Ectodermal cell (in vitro differentiated cells): ENCODE results near the gene ACER3.

ENCODE experiments used
- H3K27ac ChIP-seq: 2 replicates; pipeline ENCODE4 v1.7.0; 2013; ENCODE audit warnings: mild to moderate bottlenecking, low read depth, low read length; ENCODE audit not compliant: insufficient read depth, poor library complexity, severe bottlenecking
- H3K27me3 ChIP-seq: 2 replicates; pipeline ENCODE4 v1.7.0; 2013; ENCODE audit warnings: mild to moderate bottlenecking, low read length; ENCODE audit not compliant: insufficient read depth, control insufficient read depth, poor library complexity, severe bottlenecking
- H3K36me3 ChIP-seq: one replicate; pipeline ENCODE4 v1.7.0; 2013; ENCODE audit warnings: low read length; ENCODE audit not compliant: control insufficient read depth, insufficient read depth
- H3K4me1 ChIP-seq: one replicate; pipeline ENCODE4 v1.7.0; 2013; ENCODE audit warnings: low read length; ENCODE audit not compliant: control insufficient read depth, insufficient read depth
- H3K4me3 ChIP-seq: 2 replicates; pipeline ENCODE4 v1.7.0; 2013; ENCODE audit warnings: low read depth, low read length, control low read depth; ENCODE audit not compliant: insufficient read depth
- H3K9me3 ChIP-seq: 2 replicates; pipeline ENCODE4 v1.7.0; 2013; ENCODE audit warnings: mild to moderate bottlenecking, low read length, moderate library complexity; ENCODE audit not compliant: control insufficient read depth
- WGBS, 2 experiments: methylation state at CpG; one replicate each; pipeline ENCODE4 v1.1.7; 2013; ENCODE audit warnings: missing lambda C conversion rate in 2 of 2; 5-methylcytosine and 5-hydroxymethylcytosine counted together

ACER3 gene

DNA sequence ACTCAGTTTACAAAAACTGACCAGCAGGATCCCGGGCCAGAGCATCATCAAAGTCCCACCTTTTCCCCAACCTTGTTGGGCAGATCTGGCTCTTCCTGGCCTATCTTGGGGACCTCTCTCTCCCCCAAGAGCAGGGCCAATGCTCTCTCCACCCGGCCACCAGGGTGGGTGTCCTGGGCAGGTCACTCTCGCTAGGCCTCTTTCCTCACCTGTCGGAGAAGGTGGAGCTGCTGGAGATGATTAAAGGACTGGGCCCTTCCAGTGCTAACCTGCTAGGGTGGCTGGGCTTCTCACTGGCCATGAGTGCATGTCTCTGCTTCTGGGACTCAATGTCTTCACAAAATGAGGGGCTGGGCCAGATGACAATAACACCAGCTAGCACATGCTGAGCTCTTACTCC, 203.1 kb downstream of the ACER3 start:
- no peaks in the 10 kb centered on the region for H3K36me3 ChIP-seq
- H3K27ac ChIP-seq, result no peak overlapping the region
- no peak overlapping the region for H3K4me3 ChIP-seq
- H3K27me3 ChIP-seq, result peaks cover 9% of the 10 kb centered on the region
- WGBS, 2 experiments, result 90 to 97% methylated on average over 4 of the region's 4 CpGs
- H3K9me3 ChIP-seq, result no peaks in the 10 kb centered on the region
- no peaks in the 10 kb centered on the region for H3K4me1 ChIP-seq

DNA sequence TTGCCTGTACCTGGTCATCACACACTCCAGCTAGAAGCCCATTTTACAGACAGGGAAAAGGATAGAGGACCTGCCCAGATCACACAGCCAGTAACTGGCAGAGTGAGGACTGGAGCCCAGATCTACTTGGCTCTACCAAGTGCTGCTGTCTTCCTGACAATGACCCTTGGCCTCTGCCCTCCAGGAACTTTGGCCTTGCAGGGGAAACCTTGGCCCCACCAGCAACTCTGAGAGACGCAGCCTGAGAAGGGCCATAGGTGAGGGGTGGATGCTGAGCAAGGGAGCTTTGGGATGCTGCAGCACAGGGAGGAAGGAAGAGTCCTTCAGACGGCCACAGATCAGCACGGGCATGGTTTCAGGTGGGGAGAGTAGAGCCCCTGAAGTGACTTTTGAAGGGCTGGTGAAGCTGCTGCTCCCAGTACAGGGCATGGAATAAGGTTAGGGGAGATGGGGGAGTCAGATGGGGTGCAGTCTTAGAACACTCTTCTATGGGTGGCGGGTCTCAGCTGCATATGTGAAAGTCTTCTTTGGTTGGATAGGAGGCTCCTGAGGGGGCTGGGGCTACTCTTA, 204.0 kb downstream of the ACER3 start:
- Histone ChIP-seq H3K4me3 (no peak overlapping the region), H3K36me3 (no peaks in the 10 kb centered on the region), H3K27ac (no peak overlapping the region), H3K27me3 (peaks cover 9% of the 10 kb centered on the region), H3K9me3 (no peaks in the 10 kb centered on the region), H3K4me1 (no peaks in the 10 kb centered on the region)
- 92 to 95% methylated on average over 4 of the region's 4 CpGs for WGBS, 2 experiments

DNA sequence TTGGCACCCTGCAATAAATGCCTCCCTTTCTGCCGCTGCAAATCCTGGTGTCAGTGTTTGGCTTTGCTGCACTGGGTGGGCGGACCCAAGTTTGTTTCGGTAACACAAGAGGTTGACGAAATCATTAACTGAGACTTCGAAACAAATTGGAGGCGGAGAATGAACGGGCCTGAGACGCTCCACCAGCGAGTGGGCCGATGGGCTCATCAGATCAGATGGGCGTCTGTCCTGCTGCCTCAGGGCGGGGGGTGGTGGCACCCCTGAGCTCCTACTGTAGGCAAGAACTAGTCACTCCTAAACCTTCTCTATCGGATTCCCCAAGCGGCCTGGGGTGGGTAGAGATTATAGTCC, 205.1 kb downstream of the ACER3 start:
- no peak overlapping the region for H3K27ac ChIP-seq
- no peaks in the 10 kb centered on the region for H3K36me3 ChIP-seq
- H3K9me3 ChIP-seq, result no peaks in the 10 kb centered on the region
- H3K4me3 ChIP-seq, result peak overlapping the region; percentile 62
- WGBS, 2 experiments, result 33 to 42% methylated on average over 14 of the region's 14 CpGs
- H3K4me1 ChIP-seq, result no peaks in the 10 kb centered on the region
- peaks cover 9% of the 10 kb centered on the region for H3K27me3 ChIP-seq

DNA sequence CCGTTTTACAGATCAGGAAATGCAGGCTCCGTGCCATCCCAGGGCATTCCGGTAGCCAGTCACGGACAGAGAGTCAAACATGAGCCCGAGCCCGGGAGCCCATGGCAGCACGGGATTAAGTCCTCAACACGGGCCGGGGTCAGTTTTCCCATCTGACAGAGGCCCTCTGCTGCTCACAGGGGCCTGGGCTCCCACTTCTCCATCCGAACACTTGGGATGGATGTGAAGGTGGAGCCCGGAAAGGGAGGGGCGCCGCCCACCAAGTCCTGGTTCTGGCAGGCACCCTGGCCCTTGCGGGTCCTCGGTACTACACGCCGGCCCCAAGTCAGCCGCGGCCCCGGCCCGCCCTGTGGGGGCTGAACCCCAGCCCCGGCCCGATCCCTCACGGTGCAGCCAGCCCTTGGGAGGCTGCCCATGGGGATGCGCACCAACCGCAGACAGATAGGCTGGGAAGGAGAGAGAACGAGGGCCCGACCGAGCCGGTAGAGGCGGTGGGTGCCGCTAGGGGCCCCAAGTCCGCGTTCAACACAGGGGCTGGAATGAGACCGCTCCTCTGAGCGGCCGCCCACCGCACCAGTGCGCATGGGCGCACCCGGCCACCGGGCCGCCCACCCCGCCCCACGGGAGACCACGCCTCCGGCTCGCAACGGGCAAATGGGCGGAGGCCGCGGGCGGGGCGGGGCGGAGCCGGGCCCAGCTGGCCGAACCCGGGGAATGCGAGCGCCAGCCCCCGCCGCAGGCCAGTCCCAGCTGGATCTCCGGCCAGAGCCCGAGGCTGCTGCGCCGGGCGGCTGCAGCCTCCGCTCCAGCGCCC, 205.7 kb downstream of the ACER3 start, which contains the start of gene CAPN5:
TSS of gene CAPN5 (plus strand) at position 743 of the 814 bp plus-strand sequence. CDS start 17,916 bp downstream, outside the sequence.
- H3K36me3 ChIP-seq, result no peaks in the 10 kb centered on the region
- H3K27me3 ChIP-seq, result peaks cover 9% of the 10 kb centered on the region
- WGBS, 2 experiments, result 1% methylated on average over 69 of the region's 69 CpGs
- peak within 1 kb of the TSS; percentile 72 for H3K27ac ChIP-seq
- peak within 1 kb of the TSS; percentile 62 for H3K4me3 ChIP-seq
- no peaks in the 10 kb centered on the region for H3K9me3 ChIP-seq
- no peaks in the 10 kb centered on the region for H3K4me1 ChIP-seq

DNA sequence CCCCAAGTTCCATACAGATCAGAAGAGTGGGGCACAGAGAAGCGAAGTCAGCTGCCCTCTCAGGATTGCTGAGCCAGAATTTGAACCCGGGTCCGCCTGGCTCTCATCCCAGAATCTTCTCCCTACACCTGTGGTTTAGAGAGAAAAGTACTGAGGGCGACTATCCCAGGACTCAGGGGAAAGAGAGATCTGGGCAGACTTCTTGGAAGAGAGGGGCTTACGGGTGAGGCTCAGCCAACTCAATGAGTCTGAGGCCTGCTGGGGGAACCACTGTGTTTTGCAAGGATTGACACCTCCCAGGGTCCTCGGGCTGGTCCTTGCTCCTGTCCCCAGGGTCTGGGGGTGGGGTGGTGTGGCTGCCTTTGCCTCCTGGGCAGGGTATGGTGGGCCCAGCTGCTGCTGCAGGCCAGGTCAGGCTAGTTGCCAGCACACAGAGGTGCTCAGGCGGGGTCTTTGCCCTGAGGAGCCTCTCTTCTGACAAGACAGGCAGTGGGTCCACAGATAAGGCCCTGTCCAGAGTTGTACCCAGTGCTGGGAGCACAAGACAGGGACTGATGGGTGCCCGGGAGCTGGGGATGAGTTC, 207.2 kb downstream of the ACER3 start:
- H3K27ac ChIP-seq, result no peak overlapping the region
- 87 to 88% methylated on average over 8 of the region's 8 CpGs for WGBS, 2 experiments
- no peaks in the 10 kb centered on the region for H3K4me1 ChIP-seq

DNA sequence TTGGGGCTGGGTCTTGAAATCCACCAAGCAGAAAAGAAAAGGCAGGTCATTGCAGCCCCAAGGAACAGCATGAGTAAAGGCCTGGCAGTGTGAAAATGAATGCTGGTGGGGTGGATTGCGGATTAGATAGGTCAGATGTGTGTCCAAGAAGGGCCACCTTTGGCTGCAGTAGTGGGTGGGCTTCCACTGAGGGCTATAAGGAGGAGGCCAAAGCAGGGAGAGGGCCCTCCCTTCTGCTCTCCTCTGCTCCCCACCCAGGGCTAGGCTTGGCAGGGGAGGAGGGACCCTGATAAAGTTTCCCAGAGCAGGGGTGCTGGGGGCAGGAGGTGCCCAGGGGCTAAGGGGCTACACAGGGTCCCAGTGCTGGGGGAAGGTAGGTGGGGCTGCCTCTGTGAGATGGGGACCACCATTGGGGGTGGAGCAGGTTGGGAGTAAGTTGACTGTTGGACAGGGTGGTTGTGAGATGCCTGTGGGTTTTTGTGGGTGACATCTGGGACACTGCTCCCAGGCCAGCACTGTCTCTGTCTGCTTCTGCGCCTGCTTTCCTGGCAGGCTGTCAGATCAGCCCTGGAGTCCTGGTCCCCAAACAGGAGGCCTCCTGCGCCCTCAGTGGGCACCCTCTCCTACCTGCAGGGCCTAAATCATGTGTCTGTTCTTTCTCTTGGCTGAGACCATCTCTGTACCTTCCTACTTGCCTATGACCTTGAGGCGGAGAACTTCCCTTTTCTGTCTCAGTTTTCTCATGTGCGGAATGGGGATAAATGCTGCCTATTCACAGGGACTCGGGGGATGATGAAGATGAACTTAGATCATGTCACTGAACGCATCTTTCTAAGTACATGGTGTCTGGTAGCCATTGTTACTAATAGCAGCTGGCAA, 208.0 kb downstream of the ACER3 start:
- H3K27me3 ChIP-seq, result peaks cover 9% of the 10 kb centered on the region
- 78 to 82% methylated on average over 7 of the region's 7 CpGs for WGBS, 2 experiments
- no peak overlapping the region for H3K4me3 ChIP-seq
- no peaks in the 10 kb centered on the region for H3K4me1 ChIP-seq
- no peaks in the 10 kb centered on the region for H3K36me3 ChIP-seq
- H3K9me3 ChIP-seq, result no peaks in the 10 kb centered on the region
- no peak overlapping the region for H3K27ac ChIP-seq

More for the DNA sequence above, 207.2 kb downstream of the ACER3 start:
- peaks cover 9% of the 10 kb centered on the region for H3K27me3 ChIP-seq
- H3K36me3 ChIP-seq, result no peaks in the 10 kb centered on the region
- no peak overlapping the region for H3K4me3 ChIP-seq
- H3K9me3 ChIP-seq, result no peaks in the 10 kb centered on the region

DNA sequence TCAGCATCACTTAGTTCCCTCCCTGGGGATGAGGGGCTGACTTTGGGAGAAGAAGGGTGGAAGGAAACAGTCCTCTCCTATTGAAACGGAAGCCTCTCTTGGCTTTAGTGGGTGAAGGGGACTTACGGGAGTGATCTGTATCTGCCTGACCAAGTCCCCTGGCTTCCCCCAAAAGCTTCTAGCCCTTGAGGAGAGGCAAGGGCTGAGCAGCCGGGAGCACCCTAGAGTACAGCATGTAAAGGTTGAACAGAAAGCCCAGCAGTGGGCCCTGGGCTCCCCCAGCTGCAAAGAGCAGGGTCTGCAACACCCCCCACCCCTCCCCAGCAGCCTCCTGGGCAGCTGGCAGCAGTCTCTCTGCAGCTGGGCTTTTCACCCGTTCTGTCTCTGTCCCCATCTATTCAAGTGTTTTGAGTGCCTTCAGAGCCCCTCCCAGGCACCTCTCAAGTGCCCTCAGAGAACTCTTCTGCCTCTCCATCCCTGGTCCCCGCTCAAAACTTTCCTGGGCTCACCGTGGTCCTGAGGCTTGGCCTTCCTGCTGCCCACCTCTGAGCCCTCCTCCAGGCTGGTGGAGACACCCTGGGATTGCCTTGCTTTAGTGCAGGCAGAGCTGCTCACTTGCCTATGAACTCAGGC, 208.7 kb downstream of the ACER3 start:
- Histone ChIP-seq H3K27me3 (peaks cover 9% of the 10 kb centered on the region), H3K9me3 (no peaks in the 10 kb centered on the region), H3K36me3 (no peaks in the 10 kb centered on the region), H3K4me3 (no peak overlapping the region), H3K4me1 (no peaks in the 10 kb centered on the region), H3K27ac (no peak overlapping the region)
- 78 to 80% methylated on average over 6 of the region's 6 CpGs for WGBS, 2 experiments

DNA sequence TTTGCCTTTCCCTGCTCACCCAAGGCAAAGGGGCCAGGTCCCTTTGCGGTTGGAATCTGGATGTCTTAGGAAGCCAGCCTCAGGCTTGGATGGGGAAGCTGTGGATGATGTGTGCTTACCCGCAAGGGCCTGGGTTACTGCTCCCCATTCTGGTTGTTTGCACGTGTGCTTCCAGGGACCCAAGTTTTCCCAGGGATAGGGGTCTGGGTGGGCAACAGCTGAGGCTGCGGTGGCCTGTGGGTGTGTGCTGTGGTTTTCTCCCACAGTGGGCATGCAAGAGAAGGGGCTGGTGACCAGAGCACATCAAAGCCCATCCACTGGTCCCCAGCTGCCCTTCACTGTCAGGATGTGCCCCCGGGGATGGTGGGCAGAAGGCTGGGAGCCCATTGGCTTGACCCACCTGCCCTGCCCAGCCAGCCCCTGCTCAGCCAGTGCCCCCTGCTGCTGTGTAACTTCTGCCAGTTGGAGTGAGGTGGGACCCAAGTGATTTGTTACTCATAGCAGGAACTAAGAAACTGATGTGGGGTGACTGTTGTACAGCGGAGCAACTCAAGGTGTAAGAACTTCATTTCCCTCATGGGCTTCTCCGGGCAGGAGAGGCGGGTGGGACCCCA, 209.4 kb downstream of the ACER3 start:
- WGBS, 2 experiments, result 91 to 93% methylated on average over 8 of the region's 8 CpGs
- Histone ChIP-seq H3K27ac (no peak overlapping the region), H3K36me3 (no peaks in the 10 kb centered on the region), H3K27me3 (peaks cover 9% of the 10 kb centered on the region), H3K9me3 (no peaks in the 10 kb centered on the region), H3K4me1 (no peaks in the 10 kb centered on the region), H3K4me3 (no peak overlapping the region)

DNA sequence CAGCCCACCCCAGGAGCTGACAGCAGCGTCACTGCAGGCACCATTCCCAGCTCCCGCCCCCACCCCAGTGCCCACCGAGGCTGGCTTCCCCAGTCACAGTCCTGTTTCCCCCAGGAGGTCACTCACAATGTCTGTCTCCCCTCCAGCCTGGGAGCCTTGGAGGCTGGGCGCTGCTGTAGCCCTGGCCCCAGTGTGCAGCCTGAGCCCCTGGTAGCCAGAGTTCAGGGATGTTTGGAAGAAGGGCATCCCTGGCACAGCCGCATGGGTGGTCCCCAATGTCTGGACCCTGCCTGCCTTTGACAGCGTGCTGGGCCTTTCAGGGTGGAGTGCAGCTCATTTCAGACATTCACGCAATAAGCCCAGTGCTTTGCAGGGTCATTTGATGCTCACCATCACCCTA, 210.4 kb downstream of the ACER3 start:
- H3K27ac ChIP-seq, result no peak overlapping the region
- 80 to 83% methylated on average over 7 of the region's 7 CpGs for WGBS, 2 experiments
- no peaks in the 10 kb centered on the region for H3K4me1 ChIP-seq
- no peaks in the 10 kb centered on the region for H3K36me3 ChIP-seq
- no peak overlapping the region for H3K4me3 ChIP-seq
- no peaks in the 10 kb centered on the region for H3K9me3 ChIP-seq
- H3K27me3 ChIP-seq, result no peaks in the 10 kb centered on the region
